ENCODE results near the gene IL3RA.
"Not testable (repeated sequence)": the region's sequence is repeated elsewhere in the genome, so short reads cannot be mapped to it uniquely, and the experiment has no call there.

Gene IL3RA

GRCh38 chrX:1332433-1332832 is 4.2 kb upstream of the IL3RA start:
- not testable (repeated sequence) for DNase-seq (ENCODE audit: low read depth)

GRCh38 chrX:1334854-1335253 is 1.7 kb upstream of the IL3RA start:
- DNase-seq (ENCODE audit: low read depth) = no peak

- no peak for DNase-seq (ENCODE audit: low read depth)
Observed at GRCh38 chrX:1336948-1337779, 579 bp downstream of the IL3RA start.

- no peak for DNase-seq (ENCODE audit: low read depth)
Observed at GRCh38 chrX:1341545-1342184, 5.1 kb downstream of the IL3RA start.

GRCh38 chrX:1349606-1350005 is 13.0 kb downstream of the IL3RA start:
- DNase-seq (ENCODE audit: low read depth) = not testable (repeated sequence)

- DNase-seq (ENCODE audit: low read depth) = no peak
Observed at GRCh38 chrX:1351981-1352714, 15.6 kb downstream of the IL3RA start.

- DNase-seq (ENCODE audit: low read depth) = no peak
Observed at GRCh38 chrX:1354036-1355019, 17.7 kb downstream of the IL3RA start.

- no peak for DNase-seq (ENCODE audit: low read depth)
Observed at GRCh38 chrX:1355131-1356046, 18.8 kb downstream of the IL3RA start.

- DNase-seq (ENCODE audit: low read depth) = no peak
Observed at GRCh38 chrX:1357993-1358392, 21.4 kb downstream of the IL3RA start.

- DNase-seq (ENCODE audit: low read depth) = no peak
Observed at GRCh38 chrX:1358793-1359476, 22.4 kb downstream of the IL3RA start.

GRCh38 chrX:1359477-1359873 is 22.9 kb downstream of the IL3RA start:
- no peak for DNase-seq (ENCODE audit: low read depth)

GRCh38 chrX:1360171-1360570 is 23.6 kb downstream of the IL3RA start:
- DNase-seq (ENCODE audit: low read depth) = no peak

GRCh38 chrX:1361275-1361674 is 24.7 kb downstream of the IL3RA start:
- DNase-seq (ENCODE audit: low read depth) = no peak

- DNase-seq (ENCODE audit: low read depth) = no peak
Observed at GRCh38 chrX:1361910-1362309, 25.3 kb downstream of the IL3RA start.

- not testable (repeated sequence) for DNase-seq (ENCODE audit: low read depth)
Observed at GRCh38 chrX:1366363-1366762, 29.8 kb downstream of the IL3RA start.

GRCh38 chrX:1368385-1368698 is 31.8 kb downstream of the IL3RA start:
- no peak for DNase-seq (ENCODE audit: low read depth)

GRCh38 chrX:1378306-1378759 is 41.7 kb downstream of the IL3RA start:
- no peak for DNase-seq (ENCODE audit: low read depth)

GRCh38 chrX:1380672-1381233 is 44.2 kb downstream of the IL3RA start:
- DNase-seq (ENCODE audit: low read depth) = no peak

GRCh38 chrX:1384658-1385252 is 48.2 kb downstream of the IL3RA start:
- DNase-seq (ENCODE audit: low read depth) = no peak
